ENCODE measurements around the gene FIGNL2.

Gene FIGNL2

DNA sequence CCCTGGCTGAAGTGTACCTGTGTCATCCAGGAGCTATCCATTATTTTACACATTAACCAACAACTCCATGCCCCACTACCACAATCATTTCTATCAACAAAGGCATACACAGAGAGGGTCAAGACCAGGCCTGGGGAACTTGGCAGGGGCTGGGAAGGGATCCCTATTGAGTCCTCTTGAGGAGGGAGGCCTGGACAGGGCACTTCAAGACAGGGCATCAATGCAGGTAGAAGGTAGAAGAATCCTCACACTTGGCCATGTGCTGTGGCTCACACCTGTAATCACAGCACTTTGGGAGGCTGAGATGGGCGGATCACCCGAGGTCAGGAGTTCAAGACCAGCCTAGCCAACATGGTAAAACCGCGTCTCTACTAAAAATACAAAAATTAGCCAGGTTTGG, 26.0 kb upstream of the FIGNL2 start:
- no peak overlapping the region for H3K4ac ChIP-seq (ENCODE audit: low read length)
- H2AFZ ChIP-seq (ENCODE audit: low read length): no peak overlapping the region
- H4K91ac ChIP-seq (ENCODE audit: low read depth, low read length, poor library complexity): no peak overlapping the region
- H2BK5ac ChIP-seq (ENCODE audit: low read length): no peak overlapping the region
- no peak overlapping the region for H4K8ac ChIP-seq (ENCODE audit: low read depth, low read length)
- no peak overlapping the region for H3K9ac ChIP-seq (ENCODE audit: low read depth, low read length, poor library complexity)
- peaks cover 0 to 22% (median 0%) of the 10 kb centered on the region in 3 experiments for H3K27me3 ChIP-seq (ENCODE audit: control insufficient read depth in 3 of 3, insufficient read depth in 3 of 3, low read depth in 1 of 3, low read length in 3 of 3)
- no peak overlapping the region for H3K14ac ChIP-seq (ENCODE audit: low read length)
- no peak overlapping the region for H3K4me3 ChIP-seq (ENCODE audit: low read length in 2 of 2)
- H2BK120ac ChIP-seq (ENCODE audit: low read depth, low read length): no peak overlapping the region
- no peak for DNase-seq (ENCODE audit: low spot score)
- no peak overlapping the region for H3K18ac ChIP-seq (ENCODE audit: low read length)
- H3K4me2 ChIP-seq (ENCODE audit: insufficient read depth, low read length, poor library complexity, severe bottlenecking): no peak overlapping the region
- peaks cover 19 to 41% of the 10 kb centered on the region in 2 donors for H3K4me1 ChIP-seq (ENCODE audit: control insufficient read depth in 2 of 2, insufficient read depth in 1 of 2, low read depth in 1 of 2, low read length in 2 of 2)
- H2BK15ac ChIP-seq (ENCODE audit: low read length): no peak overlapping the region
- H3K36me3 ChIP-seq (replicated peaks in 1 of 2; ENCODE audit: control insufficient read depth in 2 of 2, insufficient read depth in 2 of 2, low read length in 2 of 2): no peaks in the 10 kb centered on the region
- no peaks in the 10 kb centered on the region for H3K79me1 ChIP-seq (ENCODE audit: low read depth, low read length)
- H3K23ac ChIP-seq (ENCODE audit: low read depth, low read length, poor library complexity): no peak overlapping the region
- no peak overlapping the region for H2AK5ac ChIP-seq (ENCODE audit: low read depth, low read length)
- no peak overlapping the region for H3K27ac ChIP-seq (replicated peaks; ENCODE audit: low read length)
- H2BK12ac ChIP-seq (ENCODE audit: low read length): no peak overlapping the region
- no peaks in the 10 kb centered on the region for H3K9me3 ChIP-seq (replicated peaks in 1 of 2; ENCODE audit: control insufficient read depth in 2 of 2, insufficient read depth in 1 of 2, low read depth in 1 of 2, low read length in 2 of 2)
- WGBS, 2 donors (ENCODE audit: extremely low coverage in 2 of 2, insufficient read length in 2 of 2, insufficient replicate concordance in 1 of 2): no CpG with 5 or more reads among the region's 4 CpGs

DNA sequence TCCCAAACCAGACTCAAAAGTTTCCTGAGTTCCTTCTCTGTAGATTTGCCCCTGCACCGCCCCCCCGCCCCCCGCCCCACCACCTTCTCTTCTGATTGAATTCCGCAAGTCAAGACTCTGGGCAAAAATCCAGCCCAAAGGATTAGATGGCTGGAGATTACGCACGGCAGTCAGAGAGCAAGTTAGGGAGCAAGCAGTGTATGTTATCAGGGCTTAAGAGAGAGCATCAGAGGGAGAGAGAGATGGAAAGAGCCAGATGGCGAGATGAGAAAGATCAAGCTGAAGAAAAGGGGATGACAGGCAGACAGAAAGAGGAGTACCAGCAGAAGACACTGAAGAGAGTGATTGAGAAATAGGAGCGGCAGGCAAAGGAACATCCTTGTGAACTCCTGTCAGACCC, 25.5 kb upstream of the FIGNL2 start:
- H3K79me1 ChIP-seq (ENCODE audit: low read depth, low read length): no peaks in the 10 kb centered on the region
- H3K36me3 ChIP-seq (replicated peaks in 1 of 2; ENCODE audit: control insufficient read depth in 2 of 2, insufficient read depth in 2 of 2, low read length in 2 of 2): no peaks in the 10 kb centered on the region
- H3K23ac ChIP-seq (ENCODE audit: low read depth, low read length, poor library complexity): no peak overlapping the region
- H3K18ac ChIP-seq (ENCODE audit: low read length): no peak overlapping the region
- H2BK5ac ChIP-seq (ENCODE audit: low read length): no peak overlapping the region
- H3K14ac ChIP-seq (ENCODE audit: low read length): no peak overlapping the region
- WGBS, 2 donors (ENCODE audit: extremely low coverage in 2 of 2, insufficient read length in 2 of 2, insufficient replicate concordance in 1 of 2): no CpG with 5 or more reads among the region's 8 CpGs
- no peak overlapping the region for H3K9ac ChIP-seq (ENCODE audit: low read depth, low read length, poor library complexity)
- H2BK120ac ChIP-seq (ENCODE audit: low read depth, low read length): no peak overlapping the region
- H3K4me3 ChIP-seq (ENCODE audit: low read length in 2 of 2): no peak overlapping the region
- no peak overlapping the region for H2BK15ac ChIP-seq (ENCODE audit: low read length)
- H3K27me3 ChIP-seq (ENCODE audit: control insufficient read depth in 3 of 3, insufficient read depth in 3 of 3, low read depth in 1 of 3, low read length in 3 of 3): peaks cover 0 to 26% (median 0%) of the 10 kb centered on the region in 3 experiments
- peaks cover 19 to 45% of the 10 kb centered on the region in 2 donors for H3K4me1 ChIP-seq (ENCODE audit: control insufficient read depth in 2 of 2, insufficient read depth in 1 of 2, low read depth in 1 of 2, low read length in 2 of 2)
- H2AFZ ChIP-seq (ENCODE audit: low read length): no peak overlapping the region
- H2BK12ac ChIP-seq (ENCODE audit: low read length): no peak overlapping the region
- no peak overlapping the region for H2AK5ac ChIP-seq (ENCODE audit: low read depth, low read length)
- H3K4me2 ChIP-seq (ENCODE audit: insufficient read depth, low read length, poor library complexity, severe bottlenecking): no peak overlapping the region
- no peak overlapping the region for H3K4ac ChIP-seq (ENCODE audit: low read length)
- H4K91ac ChIP-seq (ENCODE audit: low read depth, low read length, poor library complexity): no peak overlapping the region
- H4K8ac ChIP-seq (ENCODE audit: low read depth, low read length): no peak overlapping the region
- no peaks in the 10 kb centered on the region for H3K9me3 ChIP-seq (replicated peaks in 1 of 2; ENCODE audit: control insufficient read depth in 2 of 2, insufficient read depth in 1 of 2, low read depth in 1 of 2, low read length in 2 of 2)
- no peak overlapping the region for H3K27ac ChIP-seq (replicated peaks; ENCODE audit: low read length)
- DNase-seq (ENCODE audit: low spot score): no peak

DNA sequence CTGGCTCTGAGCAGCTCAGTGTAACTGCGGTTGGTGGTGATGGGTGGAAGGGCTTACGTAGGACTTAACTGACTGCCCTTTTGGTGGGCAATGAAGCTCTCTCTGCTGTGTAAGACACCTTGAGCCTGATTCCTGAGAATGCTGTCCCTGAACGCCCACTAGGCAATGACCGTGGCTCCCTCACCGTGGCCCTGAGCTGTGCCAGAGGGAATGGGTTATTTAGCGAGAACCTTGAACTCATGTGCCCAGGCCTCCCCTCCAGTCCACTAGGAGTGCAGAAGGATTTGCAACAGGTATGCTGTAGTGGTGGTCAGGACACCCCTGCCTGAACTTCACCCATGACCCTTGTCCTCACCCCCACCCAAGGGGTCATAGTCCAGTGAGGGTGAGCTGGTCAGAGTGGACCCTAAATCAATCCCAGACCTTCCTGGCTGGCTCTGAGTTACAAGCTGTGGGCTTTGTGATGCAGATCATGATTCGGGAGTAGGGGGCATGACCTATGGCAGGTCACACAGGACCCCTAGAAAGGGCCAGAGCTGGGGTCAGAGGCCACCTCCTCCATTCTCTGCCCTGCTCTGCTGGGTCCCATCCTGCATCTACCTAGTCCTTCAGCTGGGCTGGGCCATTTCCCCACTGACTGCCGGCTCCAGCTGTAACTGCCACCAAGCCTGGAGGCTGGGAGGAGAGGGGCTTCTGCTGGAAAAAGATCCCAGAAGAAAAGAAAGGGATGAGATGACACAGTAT, 24.9 kb upstream of the FIGNL2 start:
- Histone ChIP-seq H2AFZ (ENCODE audit: low read length) (no peak overlapping the region), H3K27ac (replicated peaks; ENCODE audit: low read length) (no peak overlapping the region), H3K27me3 (ENCODE audit: control insufficient read depth in 3 of 3, insufficient read depth in 3 of 3, low read depth in 1 of 3, low read length in 3 of 3) (peaks cover 0 to 32% (median 0%) of the 10 kb centered on the region in 3 experiments), H2AK5ac (ENCODE audit: low read depth, low read length) (no peak overlapping the region), H4K8ac (ENCODE audit: low read depth, low read length) (no peak overlapping the region), H3K18ac (ENCODE audit: low read length) (peak overlapping the region; percentile 46), H2BK5ac (ENCODE audit: low read length) (no peak overlapping the region), H3K4ac (ENCODE audit: low read length) (no peak overlapping the region), H3K14ac (ENCODE audit: low read length) (no peak overlapping the region), H3K4me2 (ENCODE audit: insufficient read depth, low read length, poor library complexity, severe bottlenecking) (no peak overlapping the region), H3K4me1 (ENCODE audit: control insufficient read depth in 2 of 2, insufficient read depth in 1 of 2, low read depth in 1 of 2, low read length in 2 of 2) (peaks cover 21 to 50% of the 10 kb centered on the region in 2 donors), H3K23ac (ENCODE audit: low read depth, low read length, poor library complexity) (no peak overlapping the region), H2BK120ac (ENCODE audit: low read depth, low read length) (no peak overlapping the region), H3K9ac (ENCODE audit: low read depth, low read length, poor library complexity) (no peak overlapping the region), H3K79me1 (ENCODE audit: low read depth, low read length) (no peaks in the 10 kb centered on the region), H4K91ac (ENCODE audit: low read depth, low read length, poor library complexity) (no peak overlapping the region), H3K9me3 (replicated peaks in 1 of 2; ENCODE audit: control insufficient read depth in 2 of 2, insufficient read depth in 1 of 2, low read depth in 1 of 2, low read length in 2 of 2) (no peaks in the 10 kb centered on the region), H3K36me3 (replicated peaks in 1 of 2; ENCODE audit: control insufficient read depth in 2 of 2, insufficient read depth in 2 of 2, low read length in 2 of 2) (no peaks in the 10 kb centered on the region), H2BK12ac (ENCODE audit: low read length) (no peak overlapping the region), H3K4me3 (ENCODE audit: low read length in 2 of 2) (no peak overlapping the region), H2BK15ac (ENCODE audit: low read length) (no peak overlapping the region)
- DNase-seq (ENCODE audit: low spot score): no peak
- no CpG with 5 or more reads among the region's 8 CpGs for WGBS, 2 donors (ENCODE audit: extremely low coverage in 2 of 2, insufficient read length in 2 of 2, insufficient replicate concordance in 1 of 2)

DNA sequence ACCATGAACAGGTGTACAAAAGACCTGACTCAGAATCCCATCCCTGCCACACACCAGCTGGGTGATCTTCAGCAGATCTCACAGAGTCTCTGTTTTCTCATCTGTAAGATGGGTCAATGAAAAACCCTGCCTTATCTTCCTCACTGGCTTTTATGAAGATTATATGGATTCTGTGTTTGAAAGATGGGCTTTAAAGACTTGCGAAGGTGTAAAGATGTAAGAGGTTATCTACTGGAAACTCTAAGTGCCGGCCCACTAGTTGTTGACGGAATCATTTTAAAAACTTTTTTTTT, 24.1 kb upstream of the FIGNL2 start:
- no peaks in the 10 kb centered on the region for H3K79me1 ChIP-seq (ENCODE audit: low read depth, low read length)
- H2BK5ac ChIP-seq (ENCODE audit: low read length): no peak overlapping the region
- no peak overlapping the region for H3K14ac ChIP-seq (ENCODE audit: low read length)
- no peak overlapping the region for H3K27ac ChIP-seq (replicated peaks; ENCODE audit: low read length)
- H3K4me1 ChIP-seq (ENCODE audit: control insufficient read depth in 2 of 2, insufficient read depth in 1 of 2, low read depth in 1 of 2, low read length in 2 of 2): peaks cover 22 to 50% of the 10 kb centered on the region in 2 donors
- H2BK12ac ChIP-seq (ENCODE audit: low read length): no peak overlapping the region
- H3K4me3 ChIP-seq (ENCODE audit: low read length in 2 of 2): no peak overlapping the region
- H3K4me2 ChIP-seq (ENCODE audit: insufficient read depth, low read length, poor library complexity, severe bottlenecking): no peak overlapping the region
- no peak overlapping the region for H2BK15ac ChIP-seq (ENCODE audit: low read length)
- H3K18ac ChIP-seq (ENCODE audit: low read length): no peak overlapping the region
- no peak for DNase-seq (ENCODE audit: low spot score)
- no peak overlapping the region for H2AK5ac ChIP-seq (ENCODE audit: low read depth, low read length)
- H2AFZ ChIP-seq (ENCODE audit: low read length): no peak overlapping the region
- H3K23ac ChIP-seq (ENCODE audit: low read depth, low read length, poor library complexity): no peak overlapping the region
- H3K9me3 ChIP-seq (replicated peaks in 1 of 2; ENCODE audit: control insufficient read depth in 2 of 2, insufficient read depth in 1 of 2, low read depth in 1 of 2, low read length in 2 of 2): no peaks in the 10 kb centered on the region
- no peak overlapping the region for H4K8ac ChIP-seq (ENCODE audit: low read depth, low read length)
- no CpG with 5 or more reads among the region's 3 CpGs for WGBS, 2 donors (ENCODE audit: extremely low coverage in 2 of 2, insufficient read length in 2 of 2, insufficient replicate concordance in 1 of 2)
- no peak overlapping the region for H3K9ac ChIP-seq (ENCODE audit: low read depth, low read length, poor library complexity)
- no peak overlapping the region for H4K91ac ChIP-seq (ENCODE audit: low read depth, low read length, poor library complexity)
- H3K27me3 ChIP-seq (ENCODE audit: control insufficient read depth in 3 of 3, insufficient read depth in 3 of 3, low read depth in 1 of 3, low read length in 3 of 3): peaks cover 0 to 39% (median 0%) of the 10 kb centered on the region in 3 experiments
- H3K36me3 ChIP-seq (replicated peaks in 1 of 2; ENCODE audit: control insufficient read depth in 2 of 2, insufficient read depth in 2 of 2, low read length in 2 of 2): no peaks in the 10 kb centered on the region
- no peak overlapping the region for H3K4ac ChIP-seq (ENCODE audit: low read length)
- no peak overlapping the region for H2BK120ac ChIP-seq (ENCODE audit: low read depth, low read length)
